Gastroesophageal sphincter (tissue), 4 donors: Measurements from ENCODE around the gene ATP2C2. TPM values are rescaled to one million over a fixed set of nuclear protein-coding genes. Genes with fewer than 3 reads are reported as not detected.

Source experiments
- ATAC-seq: fragments of 150-250 bp; one replicate; pipeline ENCODE4 v1.9.1; 2016; ENCODE audit warnings: mild to moderate bottlenecking, moderate library complexity
- H3K27ac ChIP-seq, 4 donors: fragments of 200-600 bp; sonication (generic) in 3 of 4; 1 replicate in 3 of 4; 2 replicates in 1 of 4; pipeline ENCODE4 v1.5.1; 2016 to 2019
- H3K27me3 ChIP-seq: fragments of 200-600 bp; sonication (generic); one replicate; pipeline ENCODE4 v1.5.1; 2019
- H3K36me3 ChIP-seq, 2 donors: fragments of 200-600 bp; sonication (generic); one replicate each; pipeline ENCODE4 v1.5.1; 2019; ENCODE audit warnings: control low read depth in 1 of 2
- H3K4me1 ChIP-seq, 3 donors: fragments of 200-600 bp; sonication (generic); 1 replicate in 2 of 3; 2 replicates in 1 of 3; pipeline ENCODE4 v1.5.1; 2016 to 2019; ENCODE audit warnings: control low read depth in 2 of 3
- H3K4me3 ChIP-seq, 2 donors: fragments of 200-600 bp; sonication (generic); one replicate each; pipeline ENCODE4 v1.5.1; 2019; ENCODE audit warnings: mild to moderate bottlenecking in 1 of 2, moderate library complexity in 1 of 2
- H3K9me3 ChIP-seq, 3 donors: fragments of 200-600 bp; sonication (generic); one replicate each; pipeline ENCODE4 v1.5.1; 2017 to 2019; ENCODE audit warnings: control low read depth in 2 of 3
- CTCF ChIP-seq, 4 experiments: fragments of 200-600 bp in 2 of 4; fragments of 450-650 bp in 2 of 4; sonication (generic) in 1 of 4; IDR thresholded peaks; one replicate each; pipeline ENCODE4 v1.5.1; 2017 to 2019; ENCODE audit warnings: antibody characterized with exemption in 4 of 4, mild to moderate bottlenecking in 2 of 4, moderate library complexity in 2 of 4
- EP300 ChIP-seq: sonication (generic); formaldehyde crosslinking; IDR thresholded peaks from one replicate; pipeline ENCODE4 v1.6.1; 2017; ENCODE audit warnings: antibody characterized with exemption, mild to moderate bottlenecking
- POLR2A ChIP-seq, 2 donors: fragments of 450-650 bp; IDR thresholded peaks; one replicate each; pipeline ENCODE4 v1.6.1; 2017; ENCODE audit warnings: antibody characterized with exemption in 2 of 2, mild to moderate bottlenecking in 2 of 2, moderate library complexity in 1 of 2
- POLR2AphosphoS5 ChIP-seq: sonication (generic); formaldehyde crosslinking; IDR thresholded peaks from one replicate; pipeline ENCODE4 v1.6.1; 2017; ENCODE audit warnings: antibody characterized with exemption
- WGBS, 2 donors: methylation state at CpG; one replicate each; pipeline ENCODE4 v1.1.5; 2018; ENCODE audit warnings: low coverage in 1 of 2; 5-methylcytosine and 5-hydroxymethylcytosine counted together
- total RNA-seq, 4 donors: library from RNA; depleted of rRNA; stranded (reverse); fragments of >200 nt; gene quantifications; one replicate each; pipeline ENCODE4 v1.1.0, GENCODE V29; 2016

Gene ATP2C2
- total RNA-seq, 4 donors from 2014 or later, result 0.13 to 1.3 (median 0.31) TPM; not detected in 1

GRCh38 chr16:84329843-84330684, 38.3 kb upstream of the ATP2C2 start:
- 77 to 90% methylated on average over 4 to 6 of the region's 18 CpGs for WGBS, 2 donors
- Histone ChIP-seq H3K4me3 (no peak overlapping the region), H3K27ac (no peak overlapping the region), H3K27me3 (no peaks in the 10 kb centered on the region), H3K36me3 (peaks cover 0 to 53% of the 10 kb centered on the region in 2 donors), H3K9me3 (peaks cover 0 to 4% (median 0%) of the 10 kb centered on the region in 3 donors), H3K4me1 (no peaks in the 10 kb centered on the region)
- ATAC-seq, result no peak
- TF ChIP-seq POLR2A (IDR thresholded peaks at IDR 0.05), result no peak
- TF ChIP-seq EP300, result no peak
- TF ChIP-seq POLR2AphosphoS5, result no peak
- TF ChIP-seq CTCF (IDR thresholded peaks at IDR 0.05), result no peak

- Histone ChIP-seq H3K4me1 (no peaks in the 10 kb centered on the region), H3K36me3 (peaks cover 0 to 47% of the 10 kb centered on the region in 2 donors), H3K27me3 (no peaks in the 10 kb centered on the region), H3K9me3 (peaks cover 0 to 9% (median 0%) of the 10 kb centered on the region in 3 donors), H3K4me3 (no peak overlapping the region), H3K27ac (no peak overlapping the region)
- WGBS, 2 donors, result no CpG with 5 or more reads among the region's 5 CpGs
- no peak for TF ChIP-seq EP300
- no peak for TF ChIP-seq CTCF (IDR thresholded peaks at IDR 0.05)
- TF ChIP-seq POLR2AphosphoS5, result no peak
- no peak for TF ChIP-seq POLR2A (IDR thresholded peaks at IDR 0.05)
- no peak for ATAC-seq
Observed at GRCh38 chr16:84330685-84331050, 37.7 kb upstream of the ATP2C2 start.

GRCh38 chr16:84331998-84332780, 36.1 kb upstream of the ATP2C2 start:
- Histone ChIP-seq H3K9me3 (peaks cover 0 to 23% (median 0%) of the 10 kb centered on the region in 3 donors), H3K36me3 (peaks cover 0 to 36% of the 10 kb centered on the region in 2 donors), H3K27me3 (no peaks in the 10 kb centered on the region), H3K4me1 (no peaks in the 10 kb centered on the region), H3K27ac (no peak overlapping the region), H3K4me3 (no peak overlapping the region)
- 69 to 80% methylated on average over 9 to 11 of the region's 17 CpGs for WGBS, 2 donors
- TF ChIP-seq CTCF (IDR thresholded peaks at IDR 0.05) (no peak), POLR2AphosphoS5 (no peak), POLR2A (IDR thresholded peaks at IDR 0.05) (no peak), EP300 (no peak)
- ATAC-seq, result no peak

- H3K4me1 ChIP-seq, result no peaks in the 10 kb centered on the region
- H3K27ac ChIP-seq, result no peak overlapping the region
- WGBS, 2 donors, result 53 to 86% methylated on average over 5 of the region's 10 CpGs
- TF ChIP-seq EP300 (no peak), POLR2AphosphoS5 (no peak)
- peaks cover 0 to 28% of the 10 kb centered on the region in 2 donors for H3K36me3 ChIP-seq
- H3K9me3 ChIP-seq, result peaks cover 0 to 31% (median 0%) of the 10 kb centered on the region in 3 donors
- no peak overlapping the region for H3K4me3 ChIP-seq
- no peaks in the 10 kb centered on the region for H3K27me3 ChIP-seq
- ATAC-seq, result no peak
Observed at GRCh38 chr16:84332975-84333684, 35.2 kb upstream of the ATP2C2 start.

- TF ChIP-seq POLR2AphosphoS5 (no peak), POLR2A (IDR thresholded peaks at IDR 0.05) (no peak), CTCF (IDR thresholded peaks at IDR 0.05) (no peak), EP300 (no peak)
- Histone ChIP-seq H3K4me1 (no peaks in the 10 kb centered on the region), H3K4me3 (no peak overlapping the region), H3K36me3 (peaks cover 0 to 21% of the 10 kb centered on the region in 2 donors), H3K27ac (no peak overlapping the region), H3K27me3 (no peaks in the 10 kb centered on the region), H3K9me3 (peaks cover 0 to 31% (median 0%) of the 10 kb centered on the region in 3 donors)
- WGBS, 2 donors, result 50 to 100% methylated on average over 1 of the region's 3 CpGs
- ATAC-seq, result no peak
Observed at GRCh38 chr16:84334058-84334457, 34.3 kb upstream of the ATP2C2 start.
